ENCODE measurements around the gene ARCN1.

The ARCN1 gene

GRCh38 chr11:118645066-118645715, 73.0 kb downstream of the ARCN1 start:
- no peak overlapping the region for H3K4me3 ChIP-seq (ENCODE audit: low read depth, low read length)
- DNase-seq (ENCODE audit: low read depth), result no peak
- no peak for TF ChIP-seq CTCF (IDR thresholded peaks at IDR 0.05; ENCODE audit: control insufficient read depth, extremely low read depth, insufficient read depth)

GRCh38 chr11:118646393-118646792, 74.2 kb downstream of the ARCN1 start:
- no peak overlapping the region for H3K4me3 ChIP-seq (ENCODE audit: low read depth, low read length)
- TF ChIP-seq CTCF (IDR thresholded peaks at IDR 0.05; ENCODE audit: control insufficient read depth, extremely low read depth, insufficient read depth), result no peak
- DNase-seq (ENCODE audit: low read depth), result no peak

GRCh38 chr11:118648291-118648690, 76.1 kb downstream of the ARCN1 start:
- no peak for TF ChIP-seq CTCF (IDR thresholded peaks at IDR 0.05; ENCODE audit: control insufficient read depth, extremely low read depth, insufficient read depth)
- H3K4me3 ChIP-seq (ENCODE audit: low read depth, low read length), result no peak overlapping the region
- DNase-seq (ENCODE audit: low read depth), result no peak

GRCh38 chr11:118649941-118650340, 77.7 kb downstream of the ARCN1 start:
- no peak for DNase-seq (ENCODE audit: low read depth)
- TF ChIP-seq CTCF (IDR thresholded peaks at IDR 0.05; ENCODE audit: control insufficient read depth, extremely low read depth, insufficient read depth), result no peak

GRCh38 chr11:118650366-118650765, 78.2 kb downstream of the ARCN1 start:
- TF ChIP-seq CTCF (IDR thresholded peaks at IDR 0.05; ENCODE audit: control insufficient read depth, extremely low read depth, insufficient read depth), result no peak
- DNase-seq (ENCODE audit: low read depth), result no peak
- H3K4me3 ChIP-seq (ENCODE audit: low read depth, low read length), result no peak overlapping the region

More at GRCh38 chr11:118649941-118650340, 77.7 kb downstream of the ARCN1 start:
- H3K4me3 ChIP-seq (ENCODE audit: low read depth, low read length), result no peak overlapping the region

GRCh38 chr11:118651820-118652219, 79.6 kb downstream of the ARCN1 start:
- DNase-seq (ENCODE audit: low read depth), result no peak
- no peak for TF ChIP-seq CTCF (IDR thresholded peaks at IDR 0.05; ENCODE audit: control insufficient read depth, extremely low read depth, insufficient read depth)
- H3K4me3 ChIP-seq (ENCODE audit: low read depth, low read length), result no peak overlapping the region

Measured in LNCaP clone FGC (cell line).